ENCODE data around the gene SKOR2. TPM values are rescaled to one million over a fixed set of nuclear protein-coding genes. Genes with fewer than 3 reads are reported as not detected.

The SKOR2 gene
- total RNA-seq, 1 donor from 2014 or later: not detected

GRCh38 chr18:47248115-47248603, 3.3 kb downstream of the SKOR2 start:
- TF ChIP-seq, protein P1, sequence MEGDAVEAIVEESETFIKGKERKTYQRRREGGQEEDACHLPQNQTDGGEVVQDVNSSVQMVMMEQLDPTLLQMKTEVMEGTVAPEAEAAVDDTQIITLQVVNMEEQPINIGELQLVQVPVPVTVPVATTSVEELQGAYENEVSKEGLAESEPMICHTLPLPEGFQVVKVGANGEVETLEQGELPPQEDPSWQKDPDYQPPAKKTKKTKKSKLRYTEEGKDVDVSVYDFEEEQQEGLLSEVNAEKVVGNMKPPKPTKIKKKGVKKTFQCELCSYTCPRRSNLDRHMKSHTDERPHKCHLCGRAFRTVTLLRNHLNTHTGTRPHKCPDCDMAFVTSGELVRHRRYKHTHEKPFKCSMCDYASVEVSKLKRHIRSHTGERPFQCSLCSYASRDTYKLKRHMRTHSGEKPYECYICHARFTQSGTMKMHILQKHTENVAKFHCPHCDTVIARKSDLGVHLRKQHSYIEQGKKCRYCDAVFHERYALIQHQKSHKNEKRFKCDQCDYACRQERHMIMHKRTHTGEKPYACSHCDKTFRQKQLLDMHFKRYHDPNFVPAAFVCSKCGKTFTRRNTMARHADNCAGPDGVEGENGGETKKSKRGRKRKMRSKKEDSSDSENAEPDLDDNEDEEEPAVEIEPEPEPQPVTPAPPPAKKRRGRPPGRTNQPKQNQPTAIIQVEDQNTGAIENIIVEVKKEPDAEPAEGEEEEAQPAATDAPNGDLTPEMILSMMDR (IDR thresholded peaks at IDR 0.05; ENCODE audit: unreplicated experiment): no peak
- peaks cover 84% of the 10 kb centered on the region for H3K27me3 Mint-ChIP-seq
- no peak overlapping the region for H3K4me3 Mint-ChIP-seq (ENCODE audit: low read depth)
- H3K9me3 Mint-ChIP-seq (ENCODE audit: low read depth): no peaks in the 10 kb centered on the region
- no peaks in the 10 kb centered on the region for H3K36me3 Mint-ChIP-seq (ENCODE audit: insufficient read depth)
- H3K27ac Mint-ChIP-seq: no peak overlapping the region
- DNase-seq (ENCODE audit: low spot score, unreplicated experiment): no peak
- H3K4me1 Mint-ChIP-seq (ENCODE audit: low read depth): no peaks in the 10 kb centered on the region

GRCh38 chr18:47247416-47248114, 3.9 kb downstream of the SKOR2 start:
- Mint-ChIP-seq H3K27me3 (peaks cover 84% of the 10 kb centered on the region), H3K4me3 (ENCODE audit: low read depth) (no peak overlapping the region), H3K9me3 (ENCODE audit: low read depth) (no peaks in the 10 kb centered on the region), H3K4me1 (ENCODE audit: low read depth) (no peaks in the 10 kb centered on the region), H3K27ac (no peak overlapping the region), H3K36me3 (ENCODE audit: insufficient read depth) (no peaks in the 10 kb centered on the region)
- no peak for DNase-seq (ENCODE audit: low spot score, unreplicated experiment)
- TF ChIP-seq, protein P1 (IDR thresholded peaks at IDR 0.05; ENCODE audit: unreplicated experiment): peak; percentile 75

DNA sequence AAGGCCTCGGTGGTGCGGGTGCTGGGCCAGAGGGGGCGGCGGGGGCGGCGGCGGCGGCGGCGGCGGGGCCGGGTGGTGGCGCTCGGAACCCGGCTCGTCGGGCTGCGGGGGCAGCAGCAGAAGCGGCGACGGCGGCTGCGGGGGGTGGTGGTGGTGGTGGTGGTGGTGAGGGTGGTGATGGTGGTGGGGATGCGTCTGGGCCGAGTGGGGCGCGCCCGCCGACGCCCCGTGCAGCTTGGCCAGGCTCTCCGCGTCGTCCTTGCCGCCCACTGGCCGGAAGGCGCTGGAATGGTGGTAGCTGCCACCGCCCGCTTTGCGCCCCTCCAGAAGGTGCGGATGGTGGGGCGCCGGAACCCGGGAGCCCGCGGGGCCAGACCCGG, 4.4 kb downstream of the SKOR2 start:
- Mint-ChIP-seq H3K4me3 (ENCODE audit: low read depth) (no peak overlapping the region), H3K9me3 (ENCODE audit: low read depth) (no peaks in the 10 kb centered on the region), H3K36me3 (ENCODE audit: insufficient read depth) (no peaks in the 10 kb centered on the region), H3K4me1 (ENCODE audit: low read depth) (no peaks in the 10 kb centered on the region), H3K27ac (no peak overlapping the region), H3K27me3 (peaks cover 82% of the 10 kb centered on the region)
- TF ChIP-seq, protein P1 (IDR thresholded peaks at IDR 0.05; ENCODE audit: unreplicated experiment): no peak
- no peak for DNase-seq (ENCODE audit: low spot score, unreplicated experiment)

GRCh38 chr18:47246027-47246971, 5.2 kb downstream of the SKOR2 start:
- Mint-ChIP-seq H3K36me3 (ENCODE audit: insufficient read depth) (no peaks in the 10 kb centered on the region), H3K27ac (no peak overlapping the region), H3K4me1 (ENCODE audit: low read depth) (no peaks in the 10 kb centered on the region), H3K9me3 (ENCODE audit: low read depth) (no peaks in the 10 kb centered on the region), H3K27me3 (peaks cover 81% of the 10 kb centered on the region), H3K4me3 (ENCODE audit: low read depth) (no peak overlapping the region)
- DNase-seq (ENCODE audit: low spot score, unreplicated experiment): no peak
- TF ChIP-seq, protein P1 (IDR thresholded peaks at IDR 0.05; ENCODE audit: unreplicated experiment): no peak

DNA sequence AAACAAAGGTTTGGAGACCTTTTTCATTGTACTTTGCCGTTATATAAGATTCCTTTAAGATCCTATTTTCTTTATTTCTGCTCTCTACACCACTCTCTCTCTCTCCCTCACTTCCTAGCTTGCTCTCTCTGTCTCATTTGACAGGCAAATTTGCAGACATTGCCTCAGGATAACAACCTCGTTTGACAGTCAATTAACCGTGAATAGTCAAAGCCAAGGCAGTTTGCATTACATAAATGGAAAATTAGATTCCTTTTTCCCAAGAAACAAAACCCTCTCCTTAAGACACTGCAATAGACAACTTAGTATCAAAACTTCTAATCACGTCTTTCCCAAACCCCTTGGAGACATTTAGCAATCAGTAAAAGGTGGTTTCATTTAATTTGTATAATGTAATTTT, 7.4 kb downstream of the SKOR2 start:
- TF ChIP-seq, protein P1 (IDR thresholded peaks at IDR 0.05; ENCODE audit: unreplicated experiment): no peak
- Mint-ChIP-seq H3K4me3 (ENCODE audit: low read depth) (no peak overlapping the region), H3K9me3 (ENCODE audit: low read depth) (no peaks in the 10 kb centered on the region), H3K27ac (no peak overlapping the region), H3K4me1 (ENCODE audit: low read depth) (peaks cover 5% of the 10 kb centered on the region), H3K36me3 (ENCODE audit: insufficient read depth) (no peaks in the 10 kb centered on the region), H3K27me3 (peaks cover 65% of the 10 kb centered on the region)
- DNase-seq (ENCODE audit: low spot score, unreplicated experiment): no peak
